Activated CD8-positive, alpha-beta memory T cell treated with anti-CD3 and anti-CD28 coated beads, Interleukin-2, amount 50 U/mL, for 1 hour (primary cell): ENCODE measurements around the gene BTG1.

Source experiments
- DNase-seq: peaks from one replicate; pipeline ENCODE4 v3.0.0-alpha.2; 2020; ENCODE audit errors: extremely low read depth

Gene BTG1

GRCh38 chr12:92133795-92134637 is 11.6 kb downstream of the BTG1 start:
- DNase-seq = no peak

GRCh38 chr12:92133171-92133570 is 12.5 kb downstream of the BTG1 start:
- DNase-seq = no peak

- no peak for DNase-seq
These were observed 13.4 kb downstream of the BTG1 start for GRCh38 chr12:92132288-92132687.

- no peak for DNase-seq
These were observed 14.6 kb downstream of the BTG1 start for GRCh38 chr12:92130999-92131398.

GRCh38 chr12:92129609-92130008 is 16.0 kb downstream of the BTG1 start:
- DNase-seq = no peak

GRCh38 chr12:92128612-92129011 is 17.0 kb downstream of the BTG1 start:
- no peak for DNase-seq

GRCh38 chr12:92124689-92125029 is 21.0 kb downstream of the BTG1 start:
- no peak for DNase-seq

- DNase-seq = no peak
These were observed 21.6 kb downstream of the BTG1 start for GRCh38 chr12:92123780-92124688.

GRCh38 chr12:92122941-92123779 is 22.5 kb downstream of the BTG1 start:
- DNase-seq = no peak

GRCh38 chr12:92121826-92122225 is 23.8 kb downstream of the BTG1 start:
- DNase-seq = no peak

GRCh38 chr12:92118826-92119536 is 26.7 kb downstream of the BTG1 start:
- DNase-seq = no peak

- DNase-seq = no peak
These were observed 30.8 kb downstream of the BTG1 start for GRCh38 chr12:92114834-92115233.

GRCh38 chr12:92111256-92111655 is 34.4 kb downstream of the BTG1 start:
- DNase-seq = no peak

GRCh38 chr12:92110083-92110640 is 35.5 kb downstream of the BTG1 start:
- DNase-seq = no peak

- no peak for DNase-seq
These were observed 36.0 kb downstream of the BTG1 start for GRCh38 chr12:92109613-92110012.

GRCh38 chr12:92108651-92109050 is 37.0 kb downstream of the BTG1 start:
- DNase-seq = no peak

- DNase-seq = no peak
These were observed 38.0 kb downstream of the BTG1 start for GRCh38 chr12:92107621-92108131.

GRCh38 chr12:92107094-92107493 is 38.6 kb downstream of the BTG1 start:
- no peak for DNase-seq

- no peak for DNase-seq
These were observed 40.0 kb downstream of the BTG1 start for GRCh38 chr12:92105676-92106075.

- DNase-seq = no peak
These were observed 40.5 kb downstream of the BTG1 start for GRCh38 chr12:92105110-92105509.

GRCh38 chr12:92102606-92103005 is 43.0 kb downstream of the BTG1 start:
- DNase-seq = no peak
